Chondrocyte (in vitro differentiated cells): ENCODE measurements around the gene PDE11A. TPM values are rescaled to one million over a fixed set of nuclear protein-coding genes. Genes with fewer than 3 reads are reported as not detected.

Experiments
- DNase-seq: peaks from one replicate; pipeline ENCODE4 v3.0.0; 2021; ENCODE audit warnings: mixed read lengths, low spot score
- H3K27ac Mint-ChIP-seq: one replicate; pipeline ENCODE4 v1.8.0; 2021; ENCODE audit warnings: mild to moderate bottlenecking, moderate library complexity, mixed read lengths; ENCODE audit not compliant: unreplicated experiment
- H3K27me3 Mint-ChIP-seq: 2 replicates; pipeline ENCODE4 v1.8.0; 2021; ENCODE audit warnings: low read depth, mixed read lengths
- H3K36me3 Mint-ChIP-seq: 2 replicates; pipeline ENCODE4 v1.8.0; 2021; ENCODE audit warnings: low read depth, mixed read lengths
- H3K4me1 Mint-ChIP-seq: 2 replicates; pipeline ENCODE4 v1.8.0; 2021; ENCODE audit warnings: low read depth, mild to moderate bottlenecking, mixed read lengths
- H3K4me3 Mint-ChIP-seq: one replicate; pipeline ENCODE4 v1.8.0; 2021; ENCODE audit warnings: mild to moderate bottlenecking, moderate library complexity, mixed read lengths; ENCODE audit not compliant: unreplicated experiment
- H3K9me3 Mint-ChIP-seq: 2 replicates; pipeline ENCODE4 v1.8.0; 2021; ENCODE audit warnings: low read depth, mixed read lengths
- CTCF ChIP-seq: fragments of 200-600 bp; sonication (generic); IDR thresholded peaks from 2 replicates; pipeline ENCODE4 v1.5.0; 2021; ENCODE audit warnings: antibody characterized with exemption, mild to moderate bottlenecking, moderate library complexity
- total RNA-seq: library from RNA; stranded (reverse); gene quantifications from 3 replicates; pipeline ENCODE4 v1.2.1, GENCODE V29; 2021

The PDE11A gene
- total RNA-seq, 1 donor from 2014 or later: 2.1 TPM

DNA sequence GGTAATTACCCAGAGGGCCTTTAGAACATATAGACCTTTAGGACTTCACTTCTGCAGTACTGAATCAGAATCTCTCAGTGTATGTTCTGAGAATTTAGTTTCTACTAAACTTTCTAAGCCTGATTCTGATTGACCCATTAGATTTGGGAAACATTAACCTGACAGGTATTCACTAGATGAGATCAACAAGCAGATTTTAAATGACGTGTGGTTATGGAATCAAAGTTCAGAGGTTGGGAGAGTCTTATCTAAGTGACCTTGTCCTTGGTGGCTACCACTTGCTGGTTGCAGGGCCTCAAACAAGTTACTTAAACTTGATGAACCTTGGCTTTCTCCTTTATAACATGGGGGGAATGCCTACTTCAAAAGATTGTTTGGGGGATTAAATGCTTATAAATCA, 198.7 kb downstream of the PDE11A start:
- DNase-seq: no peak
- Mint-ChIP-seq H3K27me3 (peaks cover 3% of the 10 kb centered on the region), H3K36me3 (no peaks in the 10 kb centered on the region), H3K27ac (no peak overlapping the region), H3K4me1 (no peaks in the 10 kb centered on the region), H3K4me3 (no peak overlapping the region), H3K9me3 (no peaks in the 10 kb centered on the region)
- no peak for TF ChIP-seq CTCF

DNA sequence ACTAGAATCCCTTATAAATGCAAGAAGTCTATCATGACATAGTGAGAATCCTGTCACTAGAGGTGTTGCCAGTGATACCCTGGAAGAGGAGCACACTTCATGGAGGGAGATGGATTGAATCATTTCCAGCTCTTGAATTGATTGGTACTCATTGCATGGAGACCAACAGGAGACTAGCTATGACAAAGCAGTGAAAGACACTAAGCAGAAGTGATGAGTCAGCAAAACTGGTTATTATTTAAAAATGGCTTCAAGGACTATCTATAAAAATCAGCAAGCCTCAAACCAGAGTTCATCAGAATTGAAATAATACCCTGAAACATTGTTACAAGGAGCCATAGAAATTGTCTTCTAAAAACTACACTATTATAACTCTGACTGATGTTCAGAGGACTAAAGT, 200.3 kb downstream of the PDE11A start:
- no peak overlapping the region for H3K27ac Mint-ChIP-seq

GRCh38 chr2:177869912-177870311, 202.7 kb downstream of the PDE11A start:
- DNase-seq: no peak
- TF ChIP-seq CTCF: no peak
- Mint-ChIP-seq H3K4me1 (no peaks in the 10 kb centered on the region), H3K4me3 (no peak overlapping the region), H3K9me3 (peaks cover 2% of the 10 kb centered on the region), H3K36me3 (no peaks in the 10 kb centered on the region), H3K27me3 (peaks cover 3% of the 10 kb centered on the region), H3K27ac (no peak overlapping the region)

More for the DNA sequence above, 200.3 kb downstream of the PDE11A start:
- no peak overlapping the region for H3K4me3 Mint-ChIP-seq
- TF ChIP-seq CTCF: no peak
- H3K9me3 Mint-ChIP-seq: no peaks in the 10 kb centered on the region
- H3K4me1 Mint-ChIP-seq: no peaks in the 10 kb centered on the region
- H3K36me3 Mint-ChIP-seq: no peaks in the 10 kb centered on the region
- H3K27me3 Mint-ChIP-seq: peaks cover 3% of the 10 kb centered on the region
- DNase-seq: no peak

DNA sequence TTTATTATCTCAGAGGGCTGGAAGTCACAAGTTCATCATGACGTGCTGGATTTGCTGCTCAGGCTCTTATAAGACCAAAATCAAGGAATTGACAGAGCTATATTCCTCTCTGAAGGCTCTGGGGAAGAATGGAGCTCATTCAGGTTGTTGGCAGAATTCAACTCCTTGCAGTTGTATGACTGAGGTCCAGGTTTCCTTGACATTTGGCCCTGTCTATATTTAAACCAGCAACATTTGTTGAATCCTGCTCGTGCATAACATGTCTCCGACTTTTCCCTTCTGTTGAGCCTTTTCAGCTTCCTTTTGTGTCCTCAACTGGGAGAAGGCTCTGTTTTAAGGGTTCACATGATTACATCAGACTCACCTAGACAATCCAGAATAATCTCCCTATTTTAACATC, 203.4 kb downstream of the PDE11A start:
- DNase-seq: no peak
- Mint-ChIP-seq H3K27me3 (peaks cover 3% of the 10 kb centered on the region), H3K4me1 (no peaks in the 10 kb centered on the region), H3K4me3 (no peak overlapping the region), H3K9me3 (peaks cover 2% of the 10 kb centered on the region), H3K36me3 (no peaks in the 10 kb centered on the region), H3K27ac (no peak overlapping the region)
- no peak for TF ChIP-seq CTCF

DNA sequence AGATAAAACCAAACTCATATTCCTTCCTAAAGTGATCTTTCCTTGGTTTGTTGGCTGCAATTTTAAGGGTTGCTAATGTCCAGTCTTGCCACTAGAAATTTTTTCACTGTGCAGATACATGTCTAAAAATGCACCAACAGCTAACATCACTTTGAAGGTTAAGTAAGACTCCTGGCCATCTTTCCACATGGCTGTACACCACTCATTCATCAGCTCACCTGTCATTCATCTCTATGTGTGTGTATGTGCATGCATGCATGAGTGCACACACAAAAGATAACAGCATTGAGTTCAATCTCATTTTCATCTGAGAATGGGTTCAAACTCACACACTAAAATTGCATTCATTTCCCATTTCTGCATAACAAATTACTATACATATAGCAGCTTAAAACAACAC, 203.8 kb downstream of the PDE11A start:
- Mint-ChIP-seq H3K27ac (no peak overlapping the region), H3K4me3 (no peak overlapping the region), H3K9me3 (peaks cover 5% of the 10 kb centered on the region), H3K27me3 (peaks cover 4% of the 10 kb centered on the region), H3K4me1 (no peaks in the 10 kb centered on the region), H3K36me3 (no peaks in the 10 kb centered on the region)
- TF ChIP-seq CTCF: no peak
- DNase-seq: no peak
